HG03108 (cell line): ENCODE measurements around the gene KLHDC4.
"Not testable (repeated sequence)": the region's sequence is repeated elsewhere in the genome, so short reads cannot be mapped to it uniquely, and the experiment has no call there.

Experiments
- ATAC-seq: cut with Tn5 transposase; IDR thresholded peaks from one replicate; pipeline ENCODE4 v1.9.1; 2021; ENCODE audit warnings: moderate library complexity; ENCODE audit not compliant: unreplicated experiment

The KLHDC4 gene

DNA sequence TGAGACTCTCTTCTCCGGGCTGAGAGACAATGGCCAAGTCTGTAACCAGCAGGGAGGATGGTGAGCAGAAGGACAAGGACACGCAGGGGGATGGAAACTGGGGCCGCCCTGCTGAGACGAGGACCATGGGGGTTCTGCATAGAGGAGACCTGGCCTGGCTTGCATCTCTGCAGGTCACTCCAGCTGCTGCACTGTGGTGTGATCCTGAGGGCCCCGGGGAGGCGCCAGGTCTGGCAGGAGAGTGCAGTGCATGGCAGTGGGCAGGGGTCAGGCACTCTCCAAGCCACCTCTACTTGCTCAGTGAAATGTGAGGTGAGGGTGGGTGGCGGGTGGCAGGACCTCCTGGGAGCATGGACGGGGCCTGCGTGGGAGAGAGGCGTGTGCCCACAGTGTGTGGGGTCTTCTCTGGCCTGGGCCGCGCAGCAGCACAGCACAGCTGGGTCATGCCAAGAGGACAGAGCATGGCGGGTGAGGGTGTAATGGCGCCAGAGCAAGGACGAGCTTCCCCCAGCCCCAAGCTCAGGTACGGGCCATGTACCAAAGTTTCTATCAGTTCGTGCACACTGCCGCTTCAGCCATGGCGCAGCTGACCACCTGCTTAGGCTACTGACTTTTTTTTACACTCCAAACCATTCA, 43.1 kb downstream of the KLHDC4 start:
- ATAC-seq: no peak

- ATAC-seq: no peak
Measured at GRCh38 chr16:87721622-87722585, 43.9 kb downstream of the KLHDC4 start.

GRCh38 chr16:87720446-87720845, 45.3 kb downstream of the KLHDC4 start:
- ATAC-seq: no peak

DNA sequence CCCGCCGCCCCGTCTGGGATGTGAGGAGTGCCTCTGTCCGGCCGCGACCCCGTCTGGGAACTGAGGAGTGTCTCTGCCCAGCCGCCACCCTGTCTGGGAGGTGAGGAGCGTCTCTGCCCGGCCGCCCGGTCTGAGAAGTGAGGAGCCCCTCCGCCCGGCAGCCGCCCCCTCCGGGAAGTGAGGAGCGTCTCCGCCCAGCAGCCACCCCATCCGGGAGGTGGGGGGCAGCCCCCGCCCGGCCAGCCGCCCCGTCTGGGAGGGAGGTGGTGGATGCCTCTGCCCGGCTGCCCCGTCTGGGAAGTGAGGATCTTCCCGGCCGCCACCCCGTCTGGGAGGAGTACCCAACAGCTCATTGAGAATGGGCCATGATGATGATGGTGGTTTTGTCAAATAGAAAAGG, 47.0 kb downstream of the KLHDC4 start:
- ATAC-seq: not testable (repeated sequence)

- no peak for ATAC-seq
Measured at GRCh38 chr16:87715658-87716057, 50.1 kb downstream of the KLHDC4 start.

DNA sequence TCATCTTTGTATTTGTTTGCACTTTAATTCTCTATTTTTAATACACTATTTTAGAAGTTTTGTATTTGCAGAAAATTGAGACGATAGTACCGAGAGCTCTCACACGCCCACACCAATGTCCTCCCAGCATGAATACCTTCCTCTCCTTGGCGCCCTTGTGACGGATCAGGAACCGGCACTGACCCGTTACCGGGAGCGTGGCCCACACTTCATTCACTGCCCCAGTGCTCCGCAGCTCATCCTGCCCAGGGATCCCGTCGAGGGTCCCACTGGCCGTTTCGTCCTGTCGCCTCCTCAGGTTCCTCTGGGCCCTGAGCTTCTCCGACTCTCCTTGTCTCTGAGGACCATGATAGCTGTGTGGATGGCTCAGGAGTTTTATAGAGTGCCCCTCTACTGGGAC, 50.6 kb downstream of the KLHDC4 start:
- ATAC-seq: no peak

- ATAC-seq: no peak
Measured at GRCh38 chr16:87713451-87714229, 52.1 kb downstream of the KLHDC4 start.

DNA sequence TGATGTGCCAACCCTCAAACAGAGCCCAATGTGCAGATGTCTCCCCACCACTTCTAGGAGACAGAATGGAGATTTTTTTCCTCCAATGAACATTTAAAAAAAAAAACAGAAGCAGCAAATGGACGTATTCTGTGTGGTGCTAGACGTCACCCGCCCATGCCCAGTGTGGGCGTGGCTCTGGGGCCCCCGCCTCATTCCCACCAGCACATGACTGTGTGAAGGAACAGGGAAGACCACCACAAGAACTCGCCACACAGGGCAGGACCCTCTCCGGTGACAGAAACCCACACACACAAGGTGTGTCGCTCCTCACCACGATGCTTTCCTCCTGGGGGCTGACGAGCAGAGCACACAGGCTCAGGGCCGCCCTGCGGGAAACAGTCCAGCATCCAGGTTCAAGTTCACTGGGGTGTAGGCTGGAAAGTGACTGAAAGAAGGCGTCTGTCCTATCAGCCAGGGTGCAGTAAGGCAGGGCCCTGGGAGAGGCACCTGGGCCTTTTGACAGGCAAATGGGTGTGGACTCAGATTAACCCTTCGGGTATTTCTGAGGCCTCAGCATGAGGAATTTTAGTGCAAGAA, 53.5 kb downstream of the KLHDC4 start:
- no peak for ATAC-seq

DNA sequence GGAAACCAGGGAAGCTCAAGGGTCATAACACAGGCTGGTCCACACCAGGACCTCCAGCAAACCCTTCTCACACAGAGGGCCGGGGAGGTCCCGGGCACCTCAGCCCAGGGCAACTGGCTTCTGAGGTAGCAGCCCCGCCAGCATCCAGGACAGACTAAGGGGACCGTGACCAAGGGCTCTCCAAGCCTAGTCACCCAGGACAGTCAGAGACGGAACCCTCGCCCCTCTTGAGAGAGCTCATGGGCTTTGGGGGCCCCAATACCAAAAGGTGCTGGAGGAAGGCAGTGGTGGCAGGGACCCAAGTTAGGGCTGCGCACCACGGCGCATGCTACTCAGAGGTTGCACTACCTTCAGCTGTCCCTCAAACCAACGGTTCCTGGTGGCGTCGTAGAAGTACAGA, 54.9 kb downstream of the KLHDC4 start:
- ATAC-seq: no peak

GRCh38 chr16:87709677-87710076, 56.1 kb downstream of the KLHDC4 start:
- ATAC-seq: no peak

GRCh38 chr16:87708881-87709638, 56.7 kb downstream of the KLHDC4 start:
- ATAC-seq: no peak

DNA sequence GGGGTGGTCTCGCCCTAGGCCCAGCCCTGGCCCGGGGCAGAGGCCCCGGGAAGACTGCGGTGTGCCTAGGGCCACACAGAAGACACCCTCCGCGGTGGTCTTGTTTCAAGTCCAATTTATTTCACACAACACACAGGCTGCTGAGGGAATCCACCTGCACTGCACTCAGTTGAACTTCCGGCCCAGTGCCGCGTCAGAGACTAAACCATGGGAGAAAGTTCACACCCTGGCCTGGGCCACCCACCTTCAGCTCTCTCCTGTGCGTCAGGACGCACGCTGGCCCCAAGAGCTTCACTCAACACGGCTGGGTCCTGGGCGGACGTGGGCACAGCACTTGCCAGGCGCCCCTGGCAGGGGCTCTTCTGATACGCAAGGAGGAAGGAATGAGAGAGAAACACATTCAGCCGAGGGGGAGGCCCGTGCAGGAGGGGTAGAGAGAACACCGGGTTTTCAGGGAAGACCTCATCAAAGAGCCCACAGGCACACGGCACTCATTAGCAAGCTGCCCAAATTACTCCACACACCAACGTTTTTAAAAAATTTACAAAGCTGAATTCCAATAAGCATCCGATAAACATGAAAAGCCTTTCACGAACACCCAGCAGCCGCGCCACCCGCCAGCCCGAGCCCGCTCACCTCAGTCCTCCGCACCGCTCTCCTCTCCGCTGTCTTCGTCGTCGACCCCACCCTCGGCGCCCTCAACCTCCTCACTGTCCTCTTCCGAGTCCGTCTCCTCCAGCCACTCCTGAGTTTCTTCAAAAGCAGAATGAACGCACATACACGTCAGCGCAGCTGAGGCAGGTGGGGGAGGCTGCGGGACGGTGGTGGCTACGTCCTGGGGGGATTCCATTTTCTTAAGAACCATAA, 57.8 kb downstream of the KLHDC4 start:
- no peak for ATAC-seq

GRCh38 chr16:87707097-87707496, 58.7 kb downstream of the KLHDC4 start:
- ATAC-seq: no peak

DNA sequence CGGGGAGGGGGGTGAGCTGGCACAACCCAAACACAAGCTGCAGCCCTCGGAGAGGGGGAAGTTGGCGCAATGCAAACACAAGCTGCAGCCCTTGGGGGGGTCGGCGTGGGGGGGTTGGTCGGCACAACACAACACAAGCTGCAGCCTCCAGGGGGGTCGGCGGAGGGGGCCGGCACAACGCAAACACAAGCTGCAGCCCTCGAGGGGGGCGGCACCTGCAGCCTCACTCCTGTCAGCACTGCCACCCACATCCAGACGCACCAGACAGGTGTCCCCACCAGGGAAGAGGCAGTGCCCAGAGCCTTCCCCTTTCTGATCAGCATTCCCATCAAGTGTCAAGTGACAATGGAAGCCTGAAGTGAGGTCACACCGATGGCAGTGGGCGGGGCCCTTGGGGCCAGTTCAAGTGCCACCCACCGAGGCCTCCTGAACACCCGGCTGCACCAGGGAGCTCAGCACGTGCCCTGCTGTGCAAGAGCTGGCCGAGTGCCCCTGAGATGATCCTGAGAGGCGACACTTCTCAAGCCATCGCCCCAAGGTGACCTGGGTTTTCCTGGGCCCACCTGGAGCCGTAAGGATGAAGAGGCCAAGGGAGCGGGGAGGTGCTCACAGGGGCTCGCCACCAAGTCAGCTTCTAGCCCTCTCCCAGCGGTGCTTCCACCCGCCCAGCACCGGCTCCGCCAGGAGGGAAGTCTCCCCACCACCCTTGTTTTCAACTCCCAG, 59.3 kb downstream of the KLHDC4 start:
- ATAC-seq: no peak

GRCh38 chr16:87705771-87706277, 60.0 kb downstream of the KLHDC4 start:
- ATAC-seq: no peak

- ATAC-seq: no peak
Measured at GRCh38 chr16:87704754-87705353, 60.9 kb downstream of the KLHDC4 start.

DNA sequence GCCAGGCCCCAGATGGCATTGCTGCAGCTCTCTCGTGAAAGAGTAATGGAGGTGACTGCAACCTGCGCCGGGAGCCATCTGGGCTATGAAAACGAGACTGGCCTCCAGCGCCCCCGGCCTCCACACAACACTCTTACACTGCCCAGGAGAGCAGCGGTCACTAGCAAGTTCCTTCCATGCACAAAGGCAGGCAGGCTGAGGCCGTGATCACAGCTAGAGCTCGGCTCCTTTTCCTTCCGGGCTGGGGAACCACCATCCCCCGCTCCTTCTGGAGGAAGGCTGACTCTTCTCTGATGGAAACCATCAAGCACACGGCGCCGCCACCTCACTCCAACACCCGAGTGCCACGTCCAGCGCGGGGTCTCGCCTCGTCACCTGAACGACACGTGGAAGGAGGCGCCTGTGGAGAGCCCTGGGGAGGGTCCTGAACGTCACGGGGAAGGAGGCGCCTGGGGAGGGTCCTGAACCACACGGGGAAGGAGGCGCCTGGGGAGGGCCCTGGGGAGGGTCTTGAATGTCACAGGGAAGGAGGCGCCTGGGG, 61.9 kb downstream of the KLHDC4 start:
- ATAC-seq: no peak

- ATAC-seq: no peak
Measured at GRCh38 chr16:87703071-87703470, 62.7 kb downstream of the KLHDC4 start.
